Sigmoid colon (tissue), 7 donors: ENCODE measurements around the gene SMR3A. TPM values are rescaled to one million over a fixed set of nuclear protein-coding genes. Genes with fewer than 3 reads are reported as not detected.

Source experiments
- DNase-seq: peaks from one replicate; pipeline ENCODE4 v3.0.0-alpha.2; 2019
- H3K27ac ChIP-seq, 4 donors: fragments of 200-600 bp; sonication (generic); one replicate each; pipeline ENCODE4 v1.5.1; 2016 to 2019; ENCODE audit warnings: mild to moderate bottlenecking in 1 of 4
- H3K27me3 ChIP-seq, 3 donors: fragments of 200-600 bp; sonication (generic); one replicate each; pipeline ENCODE4 v1.5.1; 2019; ENCODE audit warnings: mild to moderate bottlenecking in 1 of 3
- H3K36me3 ChIP-seq, 4 donors: fragments of 200-600 bp; sonication (generic); one replicate each; pipeline ENCODE4 v1.5.1; 2016 to 2019
- H3K4me1 ChIP-seq, 4 donors: fragments of 200-600 bp; sonication (generic); one replicate each; pipeline ENCODE4 v1.5.1; 2017 to 2019
- H3K4me3 ChIP-seq, 4 donors: fragments of 200-600 bp; sonication (generic); one replicate each; pipeline ENCODE4 v1.5.1; 2017 to 2019; ENCODE audit warnings: mild to moderate bottlenecking in 2 of 4, moderate library complexity in 1 of 4
- H3K9me3 ChIP-seq, 4 donors: fragments of 200-600 bp in 3 of 4; sonication (generic) in 3 of 4; one replicate each; pipeline versions ENCODE4 v1.5.1 to v1.6.1; 2013 to 2019
- CTCF ChIP-seq, 4 experiments: fragments of 450-650 bp in 3 of 4; fragments of 200-600 bp in 1 of 4; IDR thresholded peaks; one replicate each; pipeline ENCODE4 v1.5.1; 2016 to 2019; ENCODE audit warnings: antibody characterized with exemption in 4 of 4, mild to moderate bottlenecking in 3 of 4, moderate library complexity in 2 of 4
- EP300 ChIP-seq, 4 donors: sonication (generic); formaldehyde crosslinking; IDR thresholded peaks; one replicate each; pipeline ENCODE4 v1.6.1; 2017; ENCODE audit warnings: antibody characterized with exemption in 4 of 4
- POLR2A ChIP-seq, 2 donors: fragments of 450-650 bp; IDR thresholded peaks; one replicate each; pipeline ENCODE4 v1.6.1; 2016; ENCODE audit warnings: antibody characterized with exemption in 2 of 2, mild to moderate bottlenecking in 2 of 2, moderate library complexity in 2 of 2
- POLR2AphosphoS5 ChIP-seq, 4 donors: sonication (generic); formaldehyde crosslinking; IDR thresholded peaks; one replicate each; pipeline ENCODE4 v1.6.1; 2017; ENCODE audit warnings: antibody characterized with exemption in 4 of 4
- WGBS, 2 donors: extraction: QIAGEN DNeasy Blood & Tissue Kit; methylation state at CpG; one replicate each; pipeline ENCODE4 v1.1.7; 2013; 5-methylcytosine and 5-hydroxymethylcytosine counted together
- intact Hi-C: fragments of 100-400 bp; cut with DNase I; formaldehyde crosslinking; loops from one replicate; pipeline ENCODE4 v1.15.1; 2023
- polyA plus RNA-seq, 3 donors: library from polyadenylated mRNA; stranded (reverse); fragments of 200-250 nt; gene quantifications; one replicate each; pipeline ENCODE4 v1.2.3, GENCODE V29; 2013
- total RNA-seq, 4 donors: library from RNA; depleted of rRNA; stranded (reverse); fragments of >200 nt; gene quantifications; one replicate each; pipeline ENCODE4 v1.1.0, GENCODE V29; 2016
- donor health status: healthy with polysubstance abuse.
- donor health status: Bipolar disorder and iron deficiency.
- donor health status: healthy.

SMR3A gene
- total and polyA plus RNA-seq, 7 donors, result not detected

- no peak for DNase-seq
- 39 to 75% methylated on average over 2 of the region's 2 CpGs for WGBS, 2 donors
- Histone ChIP-seq H3K9me3 (no peaks in the 10 kb centered on the region), H3K27me3 (no peaks in the 10 kb centered on the region), H3K36me3 (no peaks in the 10 kb centered on the region), H3K27ac (no peak overlapping the region), H3K4me1 (no peaks in the 10 kb centered on the region), H3K4me3 (no peak overlapping the region)
- TF ChIP-seq CTCF (IDR thresholded peaks at IDR 0.05) (no peak), POLR2A (IDR thresholded peaks at IDR 0.05) (no peak), EP300 (IDR thresholded peaks at IDR 0.05) (no peak), POLR2AphosphoS5 (IDR thresholded peaks at IDR 0.05) (no peak)
- intact Hi-C loops, result no loop called here
These were observed 4.9 kb downstream of the SMR3A start for GRCh38 chr4:70365479-70365878.

- H3K27me3 ChIP-seq, result no peaks in the 10 kb centered on the region
- DNase-seq, result no peak
- WGBS, 2 donors, result 90 to 94% methylated on average over 1 of the region's 1 CpG
These were observed 7.3 kb downstream of the SMR3A start for GRCh38 chr4:70367813-70368212.

GRCh38 chr4:70371987-70372386, 11.4 kb downstream of the SMR3A start:
- no peak for DNase-seq
- TF ChIP-seq POLR2AphosphoS5 (IDR thresholded peaks at IDR 0.05), result no peak
- TF ChIP-seq EP300 (IDR thresholded peaks at IDR 0.05), result no peak
- no peak for TF ChIP-seq POLR2A (IDR thresholded peaks at IDR 0.05)
- no peak for TF ChIP-seq CTCF (IDR thresholded peaks at IDR 0.05)
- peaks cover 0 to 4% (median 0%) of the 10 kb centered on the region in 4 donors for H3K9me3 ChIP-seq
- H3K4me3 ChIP-seq, result no peak overlapping the region
- WGBS, 2 donors, result 88% methylated on average over 4 of the region's 4 CpGs
- no peaks in the 10 kb centered on the region for H3K4me1 ChIP-seq
- H3K27me3 ChIP-seq, result no peaks in the 10 kb centered on the region
- intact Hi-C loops, result no loop called here
- H3K36me3 ChIP-seq, result no peaks in the 10 kb centered on the region
- no peak overlapping the region for H3K27ac ChIP-seq

More at GRCh38 chr4:70367813-70368212, 7.3 kb downstream of the SMR3A start:
- H3K9me3 ChIP-seq, result peaks cover 0 to 3% (median 0%) of the 10 kb centered on the region in 4 donors
- H3K4me3 ChIP-seq, result no peak overlapping the region
- H3K36me3 ChIP-seq, result no peaks in the 10 kb centered on the region
- no peaks in the 10 kb centered on the region for H3K4me1 ChIP-seq
- intact Hi-C loops, result no loop called here
- TF ChIP-seq POLR2A (IDR thresholded peaks at IDR 0.05) (no peak), EP300 (IDR thresholded peaks at IDR 0.05) (no peak), POLR2AphosphoS5 (IDR thresholded peaks at IDR 0.05) (no peak), CTCF (IDR thresholded peaks at IDR 0.05) (no peak)
- no peak overlapping the region for H3K27ac ChIP-seq

GRCh38 chr4:70372760-70373159, 12.2 kb downstream of the SMR3A start:
- no peak overlapping the region for H3K4me3 ChIP-seq
- no peak overlapping the region for H3K27ac ChIP-seq
- DNase-seq, result no peak
- 75 to 81% methylated on average over 3 of the region's 3 CpGs for WGBS, 2 donors
- intact Hi-C loops, result no loop called here
- no peaks in the 10 kb centered on the region for H3K27me3 ChIP-seq
- H3K9me3 ChIP-seq, result peaks cover 0 to 4% (median 0%) of the 10 kb centered on the region in 4 donors
- H3K4me1 ChIP-seq, result no peaks in the 10 kb centered on the region
- TF ChIP-seq EP300 (IDR thresholded peaks at IDR 0.05), result no peak
- TF ChIP-seq POLR2AphosphoS5 (IDR thresholded peaks at IDR 0.05), result no peak
- no peak for TF ChIP-seq POLR2A (IDR thresholded peaks at IDR 0.05)
- TF ChIP-seq CTCF (IDR thresholded peaks at IDR 0.05), result no peak
- no peaks in the 10 kb centered on the region for H3K36me3 ChIP-seq

- no peak for DNase-seq
- H3K27ac ChIP-seq, result no peak overlapping the region
- H3K9me3 ChIP-seq, result no peaks in the 10 kb centered on the region
- H3K4me3 ChIP-seq, result no peak overlapping the region
- 80 to 84% methylated on average over 3 of the region's 3 CpGs for WGBS, 2 donors
- H3K36me3 ChIP-seq, result no peaks in the 10 kb centered on the region
- H3K27me3 ChIP-seq, result no peaks in the 10 kb centered on the region
- no peak for TF ChIP-seq POLR2AphosphoS5 (IDR thresholded peaks at IDR 0.05)
- no peak for TF ChIP-seq POLR2A (IDR thresholded peaks at IDR 0.05)
- TF ChIP-seq CTCF (IDR thresholded peaks at IDR 0.05), result no peak
- TF ChIP-seq EP300 (IDR thresholded peaks at IDR 0.05), result no peak
- no peaks in the 10 kb centered on the region for H3K4me1 ChIP-seq
- intact Hi-C loops, result no loop called here
These were observed 20.0 kb downstream of the SMR3A start for GRCh38 chr4:70380578-70380977.
